Endometrium (tissue), 2 donors: ENCODE measurements around the gene MXD3.
"Not testable (repeated sequence)": the region's sequence is repeated elsewhere in the genome, so short reads cannot be mapped to it uniquely, and the experiment has no call there.

Experiments used
- FAIRE-seq: peaks from 2 replicates; lab custom pipeline; 2012; peaks lifted over from hg19 to GRCh38; lab: Jason Lieb, UNC
- donor health status: control.
- donor health status: control.

Gene MXD3

DNA sequence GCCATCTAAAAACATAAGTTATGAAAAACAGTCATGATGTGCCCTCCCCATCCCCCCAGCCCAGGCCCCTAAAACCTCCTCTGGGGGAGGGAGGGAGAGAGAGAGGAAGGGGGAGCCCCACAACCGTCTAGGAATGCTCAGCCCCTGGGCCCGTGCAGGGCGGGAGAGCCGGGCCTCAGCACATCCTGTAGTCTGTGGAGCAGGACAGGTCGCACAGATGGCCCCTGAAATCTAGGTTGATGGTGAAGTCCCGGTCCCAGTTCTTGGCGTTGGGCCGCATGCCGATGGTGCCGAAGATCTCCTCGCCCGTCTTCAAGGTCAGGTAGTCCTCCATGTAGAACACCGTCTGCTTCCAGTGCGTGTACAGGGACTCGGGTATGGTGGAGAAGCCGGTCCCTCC is 46.3 kb downstream of the MXD3 start:
- FAIRE-seq, result no peak

- FAIRE-seq, result no peak
These were observed 47.5 kb downstream of the MXD3 start for GRCh38 chr5:177264178-177264577.

DNA sequence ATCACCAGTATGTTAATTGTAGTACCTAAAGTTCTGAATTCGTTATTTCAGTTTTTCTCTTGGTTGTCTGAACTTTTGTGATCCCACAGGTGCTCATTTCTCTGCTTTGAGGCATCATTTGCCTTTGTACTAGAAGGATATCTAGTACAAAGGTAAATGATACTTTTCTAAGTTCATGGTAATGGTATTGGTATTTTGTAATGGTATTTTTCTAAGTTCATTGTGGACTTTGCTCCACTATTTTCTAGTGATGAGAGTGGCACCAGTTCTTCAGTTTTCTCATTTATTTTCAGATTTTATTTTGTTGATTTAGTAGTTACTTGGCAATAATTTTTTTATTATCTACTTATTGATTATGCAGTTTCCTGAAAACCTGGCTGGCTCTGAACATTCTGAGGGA is 50.2 kb downstream of the MXD3 start:
- no peak for FAIRE-seq

DNA sequence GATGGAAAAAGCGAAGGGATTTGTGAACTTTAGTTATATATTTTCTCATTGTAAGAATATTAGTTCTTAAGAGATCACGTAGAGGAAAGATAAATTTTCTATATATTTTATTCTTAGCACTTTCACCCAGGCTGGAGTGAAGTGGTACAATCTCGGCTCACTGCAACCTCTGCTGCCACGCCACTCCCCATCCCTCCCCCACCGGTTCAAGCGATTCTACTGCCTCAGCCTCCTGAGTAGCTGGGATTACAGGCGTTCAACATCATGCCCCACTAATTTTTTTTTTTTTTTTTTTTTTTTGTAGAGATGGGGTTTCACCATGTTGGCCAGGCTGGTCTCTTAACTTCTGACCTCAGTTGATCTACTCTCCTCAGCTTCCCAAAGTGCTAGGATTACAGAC is 50.7 kb downstream of the MXD3 start:
- FAIRE-seq, result no peak

DNA sequence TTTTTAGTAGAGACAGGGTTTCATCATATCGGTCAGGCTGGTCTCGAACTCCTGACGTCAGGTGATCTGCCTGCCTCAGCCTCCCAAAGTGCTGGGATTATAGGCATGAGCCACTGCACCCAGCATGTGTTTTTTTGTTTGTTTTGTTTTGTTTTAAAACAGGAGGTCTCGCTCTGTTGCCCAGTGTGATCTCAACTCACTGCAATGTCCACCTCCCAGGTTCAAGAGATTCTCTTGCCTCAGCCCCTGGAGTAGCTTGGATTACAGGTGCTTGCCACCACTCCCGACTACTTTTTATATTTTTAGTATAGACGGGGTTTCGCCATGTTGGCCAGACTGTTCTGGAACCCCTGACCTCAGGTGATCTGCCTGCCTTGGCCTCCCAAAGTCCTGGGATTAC is 53.0 kb downstream of the MXD3 start:
- not testable (repeated sequence) for FAIRE-seq
